Activated naive CD8-positive, alpha-beta T cell treated with anti-CD3 and anti-CD28 coated beads, Interleukin-2, amount 50 U/mL, for 24 hours (primary cell): ENCODE data around the gene SLC37A1.

Source experiments
- ATAC-seq: fragments of 150-1000 bp; cut with Tn5 transposase; one replicate; pipeline ENCODE4 v1.10.0; 2021
- DNase-seq: peaks from one replicate; pipeline ENCODE4 v3.0.0; 2021
- H3K27ac Mint-ChIP-seq: one replicate; pipeline ENCODE4 v1.8.0; 2021; ENCODE audit warnings: mild to moderate bottlenecking, mixed read lengths
- H3K27me3 Mint-ChIP-seq: one replicate; pipeline ENCODE4 v1.8.0; 2021; ENCODE audit warnings: mixed read lengths
- H3K36me3 Mint-ChIP-seq: one replicate; pipeline ENCODE4 v1.8.0; 2021; ENCODE audit warnings: low read depth, mixed read lengths
- H3K4me1 Mint-ChIP-seq: one replicate; pipeline ENCODE4 v1.8.0; 2021; ENCODE audit warnings: mixed read lengths
- H3K4me3 Mint-ChIP-seq: one replicate; pipeline ENCODE4 v1.8.0; 2021; ENCODE audit warnings: mild to moderate bottlenecking, moderate library complexity, mixed read lengths
- H3K9me3 Mint-ChIP-seq: one replicate; pipeline ENCODE4 v1.8.0; 2021; ENCODE audit warnings: mixed read lengths

Gene SLC37A1

GRCh38 chr21:42546433-42546832 is 32.8 kb downstream of the SLC37A1 start:
- no peak overlapping the region for H3K4me3 Mint-ChIP-seq

GRCh38 chr21:42547001-42547905 is 33.6 kb downstream of the SLC37A1 start:
- Mint-ChIP-seq H3K36me3 (peaks cover 8% of the 10 kb centered on the region), H3K4me1 (no peaks in the 10 kb centered on the region), H3K27ac (no peak overlapping the region), H3K27me3 (no peaks in the 10 kb centered on the region), H3K9me3 (no peaks in the 10 kb centered on the region), H3K4me3 (no peak overlapping the region)
- no peak for DNase-seq
- ATAC-seq = no peak

More at GRCh38 chr21:42546433-42546832, 32.8 kb downstream of the SLC37A1 start:
- no peaks in the 10 kb centered on the region for H3K4me1 Mint-ChIP-seq
- H3K36me3 Mint-ChIP-seq = peaks cover 8% of the 10 kb centered on the region
- DNase-seq = no peak
- H3K27ac Mint-ChIP-seq = no peak overlapping the region
- ATAC-seq = no peak
- H3K9me3 Mint-ChIP-seq = no peaks in the 10 kb centered on the region
- H3K27me3 Mint-ChIP-seq = no peaks in the 10 kb centered on the region

GRCh38 chr21:42547906-42548365 is 34.3 kb downstream of the SLC37A1 start:
- no peaks in the 10 kb centered on the region for H3K4me1 Mint-ChIP-seq
- H3K27me3 Mint-ChIP-seq = no peaks in the 10 kb centered on the region
- no peak for ATAC-seq
- no peak overlapping the region for H3K4me3 Mint-ChIP-seq
- no peaks in the 10 kb centered on the region for H3K9me3 Mint-ChIP-seq
- no peak for DNase-seq
- no peak overlapping the region for H3K27ac Mint-ChIP-seq
- peaks cover 8% of the 10 kb centered on the region for H3K36me3 Mint-ChIP-seq

- Mint-ChIP-seq H3K27me3 (no peaks in the 10 kb centered on the region), H3K9me3 (no peaks in the 10 kb centered on the region), H3K4me3 (no peak overlapping the region), H3K4me1 (no peaks in the 10 kb centered on the region), H3K36me3 (peaks cover 8% of the 10 kb centered on the region), H3K27ac (no peak overlapping the region)
- no peak for DNase-seq
- ATAC-seq = peak; percentile 22
Measured at GRCh38 chr21:42548687-42549406, 35.2 kb downstream of the SLC37A1 start.

- peaks cover 15% of the 10 kb centered on the region for H3K36me3 Mint-ChIP-seq
- H3K4me1 Mint-ChIP-seq = no peaks in the 10 kb centered on the region
- DNase-seq (no peak), ATAC-seq (no peak)
- H3K4me3 Mint-ChIP-seq = no peak overlapping the region
- H3K27ac Mint-ChIP-seq = no peak overlapping the region
- no peaks in the 10 kb centered on the region for H3K27me3 Mint-ChIP-seq
- H3K9me3 Mint-ChIP-seq = no peaks in the 10 kb centered on the region
Measured at GRCh38 chr21:42550817-42551216, 37.2 kb downstream of the SLC37A1 start.

GRCh38 chr21:42552407-42553336 is 39.0 kb downstream of the SLC37A1 start:
- peaks cover 14% of the 10 kb centered on the region for H3K36me3 Mint-ChIP-seq
- DNase-seq (no peak), ATAC-seq (no peak)
- no peak overlapping the region for H3K4me3 Mint-ChIP-seq
- H3K4me1 Mint-ChIP-seq = no peaks in the 10 kb centered on the region
- no peaks in the 10 kb centered on the region for H3K9me3 Mint-ChIP-seq
- H3K27ac Mint-ChIP-seq = no peak overlapping the region
- no peaks in the 10 kb centered on the region for H3K27me3 Mint-ChIP-seq

- Mint-ChIP-seq H3K27ac (no peak overlapping the region), H3K9me3 (no peaks in the 10 kb centered on the region), H3K36me3 (peaks cover 17% of the 10 kb centered on the region), H3K4me3 (no peak overlapping the region), H3K27me3 (no peaks in the 10 kb centered on the region), H3K4me1 (no peaks in the 10 kb centered on the region)
- no peak for DNase-seq
- ATAC-seq = no peak
Measured at GRCh38 chr21:42553435-42553834, 39.8 kb downstream of the SLC37A1 start.

- no peaks in the 10 kb centered on the region for H3K27me3 Mint-ChIP-seq
- peaks cover 20% of the 10 kb centered on the region for H3K36me3 Mint-ChIP-seq
- ATAC-seq = no peak
- H3K27ac Mint-ChIP-seq = no peak overlapping the region
- DNase-seq = no peak
- no peaks in the 10 kb centered on the region for H3K4me1 Mint-ChIP-seq
- no peaks in the 10 kb centered on the region for H3K9me3 Mint-ChIP-seq
- no peak overlapping the region for H3K4me3 Mint-ChIP-seq
Measured at GRCh38 chr21:42554251-42554961, 40.8 kb downstream of the SLC37A1 start.

GRCh38 chr21:42555756-42556438 is 42.2 kb downstream of the SLC37A1 start:
- Mint-ChIP-seq H3K36me3 (peaks cover 20% of the 10 kb centered on the region), H3K27me3 (no peaks in the 10 kb centered on the region), H3K4me3 (no peak overlapping the region), H3K9me3 (no peaks in the 10 kb centered on the region), H3K4me1 (no peaks in the 10 kb centered on the region), H3K27ac (no peak overlapping the region)
- ATAC-seq (no peak), DNase-seq (no peak)

- H3K36me3 Mint-ChIP-seq = peaks cover 24% of the 10 kb centered on the region
- H3K4me1 Mint-ChIP-seq = no peaks in the 10 kb centered on the region
- DNase-seq (no peak), ATAC-seq (no peak)
- no peak overlapping the region for H3K27ac Mint-ChIP-seq
- no peak overlapping the region for H3K4me3 Mint-ChIP-seq
- H3K9me3 Mint-ChIP-seq = no peaks in the 10 kb centered on the region
- H3K27me3 Mint-ChIP-seq = no peaks in the 10 kb centered on the region
Measured at GRCh38 chr21:42556476-42556875, 42.8 kb downstream of the SLC37A1 start.

GRCh38 chr21:42556960-42557359 is 43.3 kb downstream of the SLC37A1 start:
- Mint-ChIP-seq H3K4me3 (no peak overlapping the region), H3K4me1 (no peaks in the 10 kb centered on the region), H3K36me3 (peaks cover 24% of the 10 kb centered on the region), H3K27ac (no peak overlapping the region), H3K27me3 (no peaks in the 10 kb centered on the region), H3K9me3 (no peaks in the 10 kb centered on the region)
- no peak for DNase-seq
- ATAC-seq = no peak

- Mint-ChIP-seq H3K9me3 (no peaks in the 10 kb centered on the region), H3K27me3 (no peaks in the 10 kb centered on the region), H3K4me1 (no peaks in the 10 kb centered on the region), H3K27ac (no peak overlapping the region), H3K36me3 (peaks cover 24% of the 10 kb centered on the region), H3K4me3 (no peak overlapping the region)
- DNase-seq (no peak), ATAC-seq (no peak)
Measured at GRCh38 chr21:42557420-42557819, 43.8 kb downstream of the SLC37A1 start.

GRCh38 chr21:42558368-42558767 is 44.7 kb downstream of the SLC37A1 start:
- H3K27me3 Mint-ChIP-seq = no peaks in the 10 kb centered on the region
- no peak overlapping the region for H3K27ac Mint-ChIP-seq
- no peaks in the 10 kb centered on the region for H3K9me3 Mint-ChIP-seq
- peaks cover 24% of the 10 kb centered on the region for H3K36me3 Mint-ChIP-seq
- no peak overlapping the region for H3K4me3 Mint-ChIP-seq
- DNase-seq (no peak), ATAC-seq (no peak)
- H3K4me1 Mint-ChIP-seq = no peaks in the 10 kb centered on the region
